GM23338 (cell line): ENCODE measurements around the gene OR9A2. TPM values are rescaled to one million over a fixed set of nuclear protein-coding genes. Genes with fewer than 3 reads are reported as not detected.

Experiments
- ATAC-seq: fragments of 200-7000 bp; cut with Tn5 transposase; 3 replicates; pipeline ENCODE4 v1.9.1; 2020
- DNase-seq: peaks from one replicate; pipeline ENCODE4 v3.0.0-alpha.2; 2015; ENCODE audit warnings: low spot score
- H2AFZ ChIP-seq: fragments of 200-600 bp; sonication (generic); 2 replicates; pipeline ENCODE4 v1.8.0; 2016; ENCODE audit warnings: antibody characterized with exemption, mild to moderate bottlenecking, moderate library complexity
- H3F3A ChIP-seq: fragments of 200-600 bp; sonication (generic); replicated peaks from 2 replicates; pipeline ENCODE4 v1.8.0; 2017; ENCODE audit warnings: antibody characterized with exemption, mixed run types, low read depth
- H3K27ac ChIP-seq: fragments of 200-600 bp; sonication (generic); 2 replicates; pipeline ENCODE4 v1.6.1; 2016; ENCODE audit warnings: low read depth
- H3K27me3 ChIP-seq: fragments of 200-600 bp; sonication (generic); 2 replicates; pipeline ENCODE4 v1.8.0; 2016; ENCODE audit warnings: mild to moderate bottlenecking, mixed run types, moderate library complexity; ENCODE audit not compliant: insufficient read depth
- H3K36me3 ChIP-seq: fragments of 200-600 bp; sonication (generic); 2 replicates; pipeline ENCODE4 v1.8.0; 2016; ENCODE audit warnings: mild to moderate bottlenecking; ENCODE audit not compliant: insufficient read depth
- H3K4me1 ChIP-seq: fragments of 200-600 bp; sonication (generic); 2 replicates; pipeline ENCODE4 v1.8.0; 2016; ENCODE audit warnings: mild to moderate bottlenecking, moderate library complexity; ENCODE audit not compliant: insufficient read depth
- H3K4me2 ChIP-seq: fragments of 200-600 bp; sonication (generic); 2 replicates; pipeline ENCODE4 v1.7.1; 2017; ENCODE audit warnings: mixed run types
- H3K4me3 ChIP-seq: fragments of 200-600 bp; sonication (generic); 2 replicates; pipeline ENCODE4 v1.6.1; 2016; ENCODE audit warnings: mixed run types
- H3K79me2 ChIP-seq: fragments of 200-600 bp; sonication (generic); replicated peaks from 2 replicates; pipeline ENCODE4 v1.8.0; 2017; ENCODE audit warnings: mild to moderate bottlenecking; ENCODE audit not compliant: insufficient read depth
- H3K9me2 ChIP-seq: fragments of 200-600 bp; sonication (generic); 2 replicates; pipeline ENCODE4 v1.8.0; 2017; ENCODE audit not compliant: insufficient read depth
- H4K20me1 ChIP-seq: fragments of 200-600 bp; sonication (generic); replicated peaks from 2 replicates; pipeline ENCODE4 v1.8.0; 2017; ENCODE audit warnings: mild to moderate bottlenecking; ENCODE audit not compliant: insufficient read depth
- H3K27ac Mint-ChIP-seq: 2 replicates; pipeline ENCODE4 v1.8.0; 2020; ENCODE audit warnings: inconsistent platforms, mild to moderate bottlenecking, moderate library complexity, mixed read lengths
- H3K27me3 Mint-ChIP-seq: 3 replicates; pipeline ENCODE4 v1.8.0; 2022; ENCODE audit warnings: low read depth, mild to moderate bottlenecking, moderate library complexity, mixed read lengths, inconsistent platforms; ENCODE audit not compliant: insufficient read depth, poor library complexity
- H3K36me3 Mint-ChIP-seq: 3 replicates; pipeline ENCODE4 v1.8.0; 2021; ENCODE audit warnings: low read depth, mild to moderate bottlenecking, inconsistent platforms, moderate library complexity, mixed read lengths
- H3K4me1 Mint-ChIP-seq: 3 replicates; pipeline ENCODE4 v1.8.0; 2020; ENCODE audit warnings: mild to moderate bottlenecking, inconsistent platforms, mixed read lengths
- H3K4me3 Mint-ChIP-seq: 3 replicates; pipeline ENCODE4 v1.8.0; 2021; ENCODE audit warnings: moderate library complexity, mild to moderate bottlenecking, inconsistent platforms, mixed read lengths
- H3K9me3 Mint-ChIP-seq: 3 replicates; pipeline ENCODE4 v1.8.0; 2020; ENCODE audit warnings: moderate library complexity, mild to moderate bottlenecking, inconsistent platforms, mixed read lengths
- CREB1 ChIP-seq: fragments of 250-450 bp; sonication (Bioruptor Pico); IDR thresholded peaks from 2 replicates; pipeline ENCODE4 v1.5.0; 2020; ENCODE audit warnings: low read depth, mild to moderate bottlenecking, moderate library complexity
- EZH2phosphoT487 ChIP-seq: fragments of 200-600 bp; sonication (generic); IDR thresholded peaks from one replicate; pipeline ENCODE4 v1.8.1; 2018; ENCODE audit warnings: antibody characterized with exemption; ENCODE audit not compliant: unreplicated experiment
- REST ChIP-seq: IDR thresholded peaks from one replicate; pipeline ENCODE4 v1.6.1; 2018; ENCODE audit warnings: antibody characterized with exemption; ENCODE audit not compliant: unreplicated experiment
- STAT1 ChIP-seq: IDR thresholded peaks from one replicate; pipeline ENCODE4 v1.6.1; 2016; ENCODE audit warnings: antibody characterized with exemption; ENCODE audit not compliant: unreplicated experiment
- ZNF114 ChIP-seq: fragments of 250-450 bp; sonication (Bioruptor Pico); IDR thresholded peaks from 2 replicates; pipeline ENCODE4 v1.5.0; 2020; ENCODE audit warnings: mild to moderate bottlenecking, moderate library complexity
- ZNF331 ChIP-seq: fragments of 250-450 bp; sonication (Bioruptor Pico); IDR thresholded peaks from 2 replicates; pipeline ENCODE4 v1.5.0; 2020; ENCODE audit warnings: low read depth, mild to moderate bottlenecking, moderate library complexity
- ZNF462 ChIP-seq: fragments of 250-450 bp; sonication (Bioruptor Pico); IDR thresholded peaks from 2 replicates; pipeline ENCODE4 v1.5.0; 2020; ENCODE audit warnings: mild to moderate bottlenecking, moderate library complexity
- polyA plus RNA-seq: library from polyadenylated mRNA; unstranded; fragments of >200 nt; fragmentation: Nextera tagmentation; extraction: Ambion mirVana; gene quantifications from 2 replicates; pipeline ENCODE4 v1.2.1, GENCODE V29; 2016
- total RNA-seq: library from RNA; depleted of rRNA; stranded (reverse); fragments of >200 nt; shearing (Covaris generic); gene quantifications from 2 replicates; pipeline ENCODE4 v1.2.3, GENCODE V29; 2014

OR9A2 gene
- total and polyA plus RNA-seq, 2 experiments from 2014 or later: not detected

- DNase-seq (peak; percentile 27), ATAC-seq (peak; percentile 82)
- Histone ChIP-seq H3K4me1 (no peaks in the 10 kb centered on the region), H3K9me2 (no peaks in the 10 kb centered on the region), H3K4me3 (no peak overlapping the region), H3K27me3 (no peaks in the 10 kb centered on the region), H2AFZ (0 out of 2 replicates have a peak overlapping the region, but pooled peaks have one; percentile 15), H3K36me3 (no peaks in the 10 kb centered on the region), H4K20me1 (no peaks in the 10 kb centered on the region), H3K27ac (no peak overlapping the region), H3K79me2 (no peaks in the 10 kb centered on the region), H3K4me2 (no peak overlapping the region), H3F3A (no peaks in the 10 kb centered on the region)
- Mint-ChIP-seq H3K27ac (no peak overlapping the region), H3K36me3 (no peaks in the 10 kb centered on the region), H3K4me1 (peaks cover 17% of the 10 kb centered on the region), H3K4me3 (no peak overlapping the region), H3K27me3 (peaks cover 5% of the 10 kb centered on the region), H3K9me3 (peaks cover 3% of the 10 kb centered on the region; the same call in 1 of the 3 replicates)
- no peak for TF ChIP-seq REST
- TF ChIP-seq STAT1: no peak
- no peak for TF ChIP-seq ZNF462 (CRISPR knock-in tag)
- TF ChIP-seq ZNF114 (CRISPR knock-in tag): no peak
- no peak for TF ChIP-seq ZNF331 (CRISPR knock-in tag)
- TF ChIP-seq CREB1 (CRISPR knock-in tag): no peak
- TF ChIP-seq EZH2phosphoT487: no peak
These were observed 43.1 kb upstream of the OR9A2 start for GRCh38 chr7:143069912-143070500.
